ENCODE results near the gene TSPAN18.

- TF ChIP-seq POLR2A (IDR thresholded peaks at IDR 0.05) = no peak
- no peak for TF ChIP-seq CTCF (IDR thresholded peaks at IDR 0.05)
Measured at GRCh38 chr11:44944181-44944852, 217.6 kb downstream of the TSPAN18 start.

Measured in breast epithelium (tissue), 3 donors.